ENCODE results near the gene PIGZ.
A peak's percentile ranks its signal among the peaks of the same experiment; 100 is the strongest.

Gene PIGZ

DNA sequence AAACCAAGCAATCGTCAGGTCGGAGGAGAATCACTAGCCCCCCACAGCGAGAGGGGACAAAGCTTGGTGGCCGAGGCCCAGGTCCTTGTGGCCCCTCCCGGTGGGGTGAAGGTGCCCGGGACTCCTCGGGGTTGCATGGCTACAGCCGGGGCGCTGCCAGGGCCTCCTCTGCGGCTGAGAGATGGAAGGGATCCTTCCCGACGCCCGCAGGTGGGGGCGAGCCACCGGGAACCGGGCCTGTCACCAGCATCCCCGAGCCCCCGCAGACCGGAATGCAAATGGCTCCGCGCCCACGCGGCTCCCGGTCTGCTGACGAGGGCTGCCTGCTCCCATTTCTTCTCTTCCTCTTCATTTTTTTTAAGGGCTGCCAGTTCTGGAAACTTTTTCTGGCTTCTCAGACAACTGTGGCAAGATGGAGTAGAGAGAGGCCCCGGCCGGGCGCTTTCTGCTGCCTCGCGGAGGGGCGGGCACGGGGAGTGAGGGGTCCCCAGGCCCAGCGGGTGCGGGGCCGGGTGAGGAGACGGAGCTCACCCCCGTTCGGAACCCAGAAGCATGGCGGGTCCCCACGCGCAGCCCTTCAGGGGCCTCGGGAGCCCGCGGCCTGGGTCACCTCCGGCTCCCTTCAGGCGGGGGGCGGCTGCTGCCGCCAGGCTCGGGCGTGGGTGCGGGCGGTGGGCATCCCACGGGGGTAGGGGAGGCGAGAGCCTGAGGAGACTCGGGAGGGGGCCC lies 33.5 kb upstream of the PIGZ start:
- peak; percentile 28 for DNase-seq

DNA sequence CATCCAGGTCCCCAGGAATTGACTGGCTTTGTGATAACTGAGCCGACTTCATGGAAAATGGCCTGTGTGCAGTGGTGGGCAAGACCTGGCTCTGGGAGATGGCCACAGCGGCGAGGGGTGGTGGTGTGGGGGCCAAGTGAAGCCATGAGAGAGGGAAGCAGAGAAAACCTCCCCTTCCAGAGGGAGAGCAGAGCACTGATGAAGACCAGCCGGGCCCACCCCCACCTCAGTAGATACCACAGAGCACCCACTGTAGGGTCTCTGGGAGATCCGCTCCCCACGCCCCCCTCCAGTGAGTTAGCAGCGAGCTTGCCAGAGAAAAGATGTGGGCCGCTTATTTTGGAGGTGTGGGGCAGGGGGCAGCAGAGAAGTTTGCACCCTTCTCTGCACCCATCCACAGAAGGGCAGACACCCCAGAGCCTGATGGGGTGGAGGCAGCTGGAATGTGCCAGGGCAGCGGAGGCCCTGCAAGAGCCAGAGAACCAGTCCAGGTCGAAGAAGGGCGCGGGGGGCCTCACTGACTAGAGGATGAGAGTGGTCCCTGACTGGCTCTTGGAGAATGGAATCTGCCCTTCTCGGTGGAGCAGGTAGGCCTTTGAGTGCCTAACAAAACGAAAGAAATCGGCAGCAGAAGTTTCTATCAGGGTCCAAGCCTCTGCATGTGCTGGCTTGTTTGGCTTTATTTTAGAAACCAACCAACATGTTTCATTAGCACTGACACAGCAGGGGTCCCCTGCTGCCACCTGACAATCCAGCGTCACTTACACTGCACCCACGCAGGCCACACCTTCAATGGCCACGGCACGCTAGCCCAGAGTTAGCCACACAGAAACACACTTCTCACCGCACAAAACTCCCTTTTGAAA lies 32.7 kb upstream of the PIGZ start:
- DNase-seq = no peak

DNA sequence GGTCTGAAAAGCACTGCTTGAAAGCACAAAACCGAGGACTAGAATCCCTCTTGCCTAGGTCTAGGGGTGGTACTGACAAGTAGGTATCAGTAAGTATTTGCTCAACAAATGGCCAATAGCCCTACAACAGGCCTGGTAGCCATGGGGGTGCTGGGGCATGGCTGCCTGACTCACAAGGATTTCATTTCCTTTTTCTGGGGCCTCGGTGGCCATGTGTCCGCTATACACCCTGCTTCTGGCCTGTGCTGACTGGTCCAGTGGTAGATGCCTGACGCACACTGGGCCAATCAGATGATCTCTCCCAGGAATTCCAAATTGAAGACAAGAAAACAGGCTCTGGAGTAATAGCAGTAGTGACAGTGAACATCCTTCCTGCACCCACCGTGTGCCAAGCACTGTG lies 31.6 kb upstream of the PIGZ start:
- no peak for DNase-seq

DNA sequence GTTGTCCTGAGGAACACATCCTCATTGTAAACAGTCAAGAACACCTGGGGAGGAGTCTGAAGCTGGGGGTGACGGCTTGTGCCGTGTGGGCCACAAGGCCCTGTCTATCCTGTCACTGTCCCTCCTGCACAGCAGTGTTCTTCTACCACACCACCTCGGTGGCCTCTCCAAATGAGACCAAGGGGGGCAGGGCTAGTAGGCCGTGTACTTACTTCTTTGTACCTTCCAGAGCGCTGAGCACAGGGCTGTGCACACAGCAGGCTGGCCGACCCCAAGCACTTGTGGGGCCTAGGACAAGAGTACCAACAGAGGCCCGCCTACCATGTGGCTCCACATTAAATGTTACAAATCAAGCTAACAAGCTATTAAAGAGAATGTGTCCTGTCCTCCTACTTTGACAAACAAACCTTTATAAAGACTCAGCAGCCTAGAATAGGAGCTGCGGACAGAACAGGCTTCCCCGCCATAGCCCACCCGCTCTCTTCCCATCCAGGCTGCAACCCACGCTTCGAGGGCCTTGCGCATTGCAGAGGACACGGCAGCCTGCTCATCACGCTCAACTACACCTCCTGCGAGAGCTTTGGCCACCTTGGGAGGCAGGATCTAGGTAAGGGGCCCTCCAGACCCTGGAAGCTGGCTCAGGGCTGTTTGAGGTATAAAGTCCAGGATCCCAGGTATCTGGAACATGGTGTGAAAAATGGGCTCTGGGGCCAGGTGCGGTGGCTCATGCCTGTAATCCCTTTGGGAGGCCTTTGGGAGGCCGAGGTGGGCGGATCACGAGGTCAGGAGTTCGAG lies 30.5 kb upstream of the PIGZ start:
- no peak for DNase-seq

DNA sequence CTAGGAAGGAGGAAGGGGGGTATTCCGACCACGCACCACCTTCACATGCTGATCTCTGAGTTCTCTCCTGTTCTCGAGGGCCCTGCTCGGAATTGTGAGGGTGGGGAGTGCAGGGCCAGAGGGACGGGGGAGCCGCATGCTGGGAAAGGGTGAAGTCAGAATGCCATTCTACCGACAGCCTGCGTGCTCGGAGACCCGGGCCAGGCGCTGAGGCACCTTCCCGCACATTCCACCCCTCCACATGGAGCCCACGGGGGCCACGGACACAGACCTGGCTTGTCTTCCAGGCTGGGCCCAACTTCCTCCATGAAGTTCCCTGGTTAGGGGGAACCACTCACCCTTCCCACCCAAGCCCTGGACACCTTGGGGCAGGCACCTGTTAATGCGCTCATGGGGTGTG lies 28.7 kb upstream of the PIGZ start:
- no peak for DNase-seq

DNA sequence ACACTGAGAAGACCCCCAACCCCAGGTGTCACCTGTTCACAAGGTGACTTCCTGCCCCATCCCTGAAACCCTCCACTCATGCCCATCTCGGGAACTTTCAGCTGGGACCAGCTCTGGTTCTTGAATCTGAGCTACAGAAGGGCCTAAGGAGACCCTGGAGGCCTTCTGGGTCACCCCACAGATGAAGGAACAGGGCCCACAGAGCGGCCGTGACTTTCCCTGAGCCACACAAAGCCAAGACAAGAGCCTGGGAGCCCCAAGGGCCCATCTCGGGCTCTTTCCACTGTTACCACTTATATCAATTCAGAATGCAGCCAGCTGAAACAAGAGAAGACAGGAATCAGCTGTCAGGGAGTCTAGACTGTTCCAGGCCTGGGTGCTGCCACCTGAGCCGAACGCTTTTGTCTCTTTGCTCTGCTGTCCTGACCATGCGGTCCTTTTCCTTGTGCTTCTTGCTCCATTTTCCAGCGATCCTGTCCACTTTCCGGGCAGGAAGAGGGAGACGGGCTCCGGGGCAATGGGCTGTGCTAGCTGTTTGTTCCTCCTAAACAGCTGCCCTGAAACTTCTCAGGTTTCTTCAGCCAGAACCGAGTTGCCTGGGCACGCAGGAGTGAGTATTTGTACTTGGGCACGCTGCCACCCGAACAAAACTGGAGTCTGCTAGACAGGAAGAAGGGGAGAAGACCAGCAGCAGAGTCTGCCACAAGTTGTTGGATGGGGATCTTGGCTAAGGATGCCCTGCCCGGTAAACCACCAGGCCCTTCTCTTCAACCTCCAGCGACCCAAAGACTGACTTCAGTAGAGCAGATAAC lies 28.0 kb upstream of the PIGZ start:
- no peak for DNase-seq

DNA sequence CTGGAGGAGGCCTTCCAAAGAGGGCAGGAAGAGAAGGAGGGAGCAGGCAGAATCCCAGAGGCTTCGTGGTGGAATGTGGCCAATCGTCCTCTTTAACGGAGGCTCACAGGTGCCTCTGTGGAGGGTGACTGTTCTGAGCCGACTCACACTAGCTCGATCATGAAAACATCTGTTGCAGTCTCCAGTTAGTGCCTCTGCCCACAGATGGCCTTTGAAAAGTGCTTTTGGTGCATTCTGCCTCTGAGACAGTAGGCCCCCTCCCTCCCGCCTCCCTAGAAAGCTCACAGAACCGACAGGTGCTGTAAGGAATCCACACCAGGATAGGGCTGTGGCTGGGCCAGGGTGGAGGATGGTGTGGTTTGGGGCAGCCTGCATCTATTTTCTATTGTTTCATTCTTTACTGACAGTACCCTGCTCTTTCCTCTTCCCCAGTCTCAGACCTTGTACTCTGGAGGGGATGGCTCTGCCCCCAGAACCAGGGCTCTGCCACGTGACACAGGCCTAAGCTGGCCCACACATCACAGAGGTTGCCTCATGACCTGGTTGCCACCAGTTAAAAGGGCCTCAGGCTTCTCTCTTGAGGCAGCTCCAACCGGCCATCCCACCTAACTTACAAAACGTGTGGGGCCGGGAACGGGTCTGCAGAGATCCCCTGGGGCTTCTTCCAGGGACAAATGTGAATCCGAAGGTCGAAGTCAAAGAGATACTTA lies 27.2 kb upstream of the PIGZ start:
- DNase-seq = no peak

DNA sequence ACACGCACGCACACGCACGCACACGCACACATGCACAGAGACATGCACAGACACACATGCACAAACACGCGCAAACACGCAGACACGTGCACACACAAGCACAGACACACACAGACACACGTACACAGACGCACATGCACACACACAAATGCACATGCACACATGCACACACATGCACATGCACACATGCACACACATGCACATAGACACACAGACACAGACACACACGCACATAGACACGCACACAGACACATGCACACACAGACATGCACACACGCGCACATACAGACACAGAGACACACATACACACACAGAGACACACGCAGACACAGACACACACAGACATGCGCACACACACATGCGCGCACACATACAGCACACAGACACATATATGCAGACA lies 26.4 kb upstream of the PIGZ start:
- DNase-seq = no peak

DNA sequence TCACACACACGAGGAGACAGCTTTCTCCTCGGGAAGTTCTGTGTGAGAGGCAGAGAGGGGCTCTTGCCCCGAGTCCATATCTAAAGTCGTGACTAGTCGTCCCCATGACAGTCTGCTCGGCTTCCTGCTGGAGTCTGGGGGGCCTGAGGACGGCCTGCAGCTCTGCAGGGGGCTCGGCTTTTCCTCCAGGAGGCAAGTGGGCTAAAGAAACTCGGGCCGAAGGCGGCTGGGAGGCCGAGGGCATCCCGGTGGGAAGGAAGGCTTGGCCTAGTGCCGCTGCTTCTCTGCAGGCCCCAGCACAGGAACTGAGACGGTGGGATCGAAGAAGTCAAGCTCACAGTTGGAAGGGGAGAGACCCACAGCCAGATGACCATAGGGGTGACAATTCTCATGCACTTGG lies 25.4 kb upstream of the PIGZ start:
- no peak for DNase-seq

DNA sequence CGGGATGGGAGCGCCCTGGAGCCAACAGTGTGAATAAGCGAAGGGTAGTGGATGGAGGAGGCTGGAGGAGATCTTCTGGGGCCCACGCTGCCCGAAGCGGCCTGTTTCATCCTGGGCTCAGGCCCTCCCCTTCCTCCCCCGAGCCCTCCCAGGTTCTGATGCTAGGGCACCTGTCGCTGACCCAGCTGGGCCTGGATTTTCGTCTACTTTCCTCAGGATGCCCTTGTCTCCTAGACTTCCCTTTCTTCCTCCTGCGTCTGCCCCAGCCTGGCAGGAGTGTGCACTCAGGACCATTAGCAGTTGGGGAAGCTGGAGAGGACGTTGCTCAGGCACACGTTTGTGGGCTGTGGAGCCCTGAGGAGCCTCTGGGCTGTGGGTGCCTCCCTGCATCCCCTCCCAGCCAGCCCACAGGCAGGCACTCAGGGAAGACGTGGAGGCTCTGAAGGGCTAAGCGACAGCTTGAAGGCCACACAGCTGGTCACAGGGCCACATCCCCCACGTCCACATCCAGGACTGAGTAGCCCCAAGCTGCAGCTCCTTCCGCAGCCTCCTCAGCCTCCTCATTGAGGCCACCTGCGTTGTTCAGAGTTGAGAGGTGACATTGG lies 23.9 kb upstream of the PIGZ start:
- DNase-seq = no peak

DNA sequence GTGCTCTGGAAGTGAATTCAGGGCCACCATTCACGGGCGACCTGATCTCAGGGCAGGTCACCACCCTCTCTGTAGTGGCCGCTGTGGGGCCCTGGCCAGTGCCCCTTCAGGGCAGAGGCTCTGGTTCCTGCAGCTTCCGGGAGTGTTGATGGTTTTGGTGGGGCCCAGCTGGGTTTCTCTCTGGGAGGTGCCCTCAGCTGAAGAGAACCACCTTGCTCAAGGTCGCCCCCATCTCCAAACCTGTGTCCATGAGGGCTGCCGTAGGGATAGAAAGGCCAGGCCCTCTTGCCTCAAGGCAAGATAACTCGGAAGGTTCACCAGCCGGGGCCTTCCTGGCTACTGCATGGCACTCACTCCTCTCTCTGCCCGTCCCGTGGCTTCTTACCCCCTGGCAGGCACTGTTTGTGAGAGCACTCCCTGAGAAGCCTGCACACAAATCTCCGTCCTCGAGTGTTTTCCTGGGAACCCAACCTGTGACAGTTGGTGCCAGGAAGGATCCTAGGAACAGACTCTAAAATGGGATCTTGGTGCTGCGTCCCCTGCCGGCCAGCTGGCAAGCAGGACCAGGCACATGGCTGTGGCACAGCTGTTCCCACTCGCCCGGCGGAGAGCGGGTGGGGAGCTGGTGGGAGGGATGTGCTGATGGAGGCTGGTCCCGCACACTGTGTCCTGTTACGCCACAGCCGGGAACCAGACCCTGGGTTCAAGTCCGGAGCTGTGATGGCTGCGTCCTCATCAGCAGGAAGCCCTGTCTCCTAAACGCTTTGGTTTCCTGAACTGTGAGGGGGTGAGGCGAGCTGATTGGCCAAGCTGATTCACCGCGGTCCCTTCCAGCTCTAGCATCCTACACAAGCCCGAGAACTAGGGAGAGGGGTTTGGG lies 23.2 kb upstream of the PIGZ start:
- DNase-seq = no peak

DNA sequence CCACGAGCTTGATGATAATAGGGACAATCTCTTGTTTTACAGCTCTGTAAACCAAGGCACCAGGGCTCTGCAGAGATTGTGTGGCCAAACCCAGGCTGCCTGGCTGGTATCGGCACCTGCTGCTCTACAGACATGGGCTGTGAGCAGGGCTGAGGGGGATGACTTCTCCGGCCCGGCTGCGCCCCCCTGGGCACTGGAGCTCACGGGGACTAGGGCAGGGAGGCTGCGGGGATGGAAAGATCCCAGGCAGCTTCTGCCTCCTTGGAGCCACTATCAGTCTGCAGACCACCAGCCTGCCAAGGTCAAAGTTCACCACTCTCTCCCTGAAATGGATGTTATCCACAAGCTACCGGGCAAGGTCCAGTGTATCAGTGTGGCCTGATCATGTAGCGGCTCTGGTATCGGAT lies 22.0 kb upstream of the PIGZ start:
- DNase-seq = no peak

DNA sequence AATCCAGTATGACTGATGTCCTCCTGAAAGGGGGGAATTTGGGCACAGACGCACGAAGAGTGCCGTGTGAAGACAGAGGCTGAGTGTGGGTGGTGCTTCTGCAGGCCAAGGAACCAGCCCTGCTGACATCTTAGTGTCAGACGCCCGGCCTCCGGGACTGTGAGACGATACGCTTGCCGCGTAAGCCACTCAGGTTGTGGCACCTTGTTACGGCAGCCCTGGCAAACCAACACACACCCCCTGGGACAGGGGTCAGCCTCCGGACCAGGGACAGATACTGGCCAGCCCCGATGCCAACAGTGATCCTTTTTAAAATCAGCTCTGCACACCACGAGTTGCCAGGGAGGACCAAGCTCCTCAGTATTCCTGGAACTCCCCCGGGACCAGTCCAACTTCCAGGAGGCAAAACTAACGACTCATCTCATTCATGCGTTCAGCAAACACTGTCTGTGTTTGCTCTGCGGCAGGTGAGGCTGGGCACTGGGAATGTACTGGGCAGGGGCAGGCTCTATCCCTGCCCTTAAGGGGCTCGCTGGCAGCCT lies 21.2 kb upstream of the PIGZ start:
- no peak for DNase-seq

DNA sequence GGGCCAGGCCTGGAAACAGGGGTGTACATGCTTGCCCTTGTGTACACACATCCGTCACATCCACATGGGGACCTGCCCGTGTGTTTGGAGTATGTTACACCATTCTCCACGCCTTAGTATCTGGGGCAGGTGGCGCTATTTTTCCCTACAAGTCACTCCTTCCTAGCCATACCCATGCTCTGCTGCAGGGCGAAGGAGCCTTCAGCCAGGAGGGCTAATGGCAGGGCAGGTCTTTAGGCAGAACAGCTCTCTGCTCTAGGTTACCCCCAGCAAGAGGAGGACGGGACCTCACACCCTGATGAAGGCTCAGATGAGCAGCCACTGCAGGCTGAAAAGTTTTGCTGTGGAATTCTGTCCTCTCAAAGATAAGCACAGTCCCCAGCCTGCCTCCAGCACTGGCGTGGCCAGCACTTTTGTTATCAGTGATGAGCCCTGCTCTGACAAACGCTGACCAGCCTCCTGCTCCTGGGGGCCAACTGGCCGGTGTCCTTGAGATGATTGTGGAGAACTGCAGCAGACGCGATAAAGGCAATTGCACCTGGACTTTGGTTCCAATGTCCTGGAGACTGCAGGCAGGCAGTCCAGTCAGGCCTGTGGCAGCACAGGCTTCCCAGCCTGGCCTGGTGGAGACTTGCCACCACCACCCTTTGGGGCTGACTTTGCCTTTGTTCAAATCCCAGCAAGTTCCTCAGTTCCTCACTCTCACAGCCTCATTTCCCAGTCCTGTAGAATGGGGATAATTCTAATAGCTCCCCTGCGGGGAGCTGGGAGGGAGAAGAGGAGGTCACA lies 19.8 kb upstream of the PIGZ start:
- DNase-seq = peak; percentile 61

DNA sequence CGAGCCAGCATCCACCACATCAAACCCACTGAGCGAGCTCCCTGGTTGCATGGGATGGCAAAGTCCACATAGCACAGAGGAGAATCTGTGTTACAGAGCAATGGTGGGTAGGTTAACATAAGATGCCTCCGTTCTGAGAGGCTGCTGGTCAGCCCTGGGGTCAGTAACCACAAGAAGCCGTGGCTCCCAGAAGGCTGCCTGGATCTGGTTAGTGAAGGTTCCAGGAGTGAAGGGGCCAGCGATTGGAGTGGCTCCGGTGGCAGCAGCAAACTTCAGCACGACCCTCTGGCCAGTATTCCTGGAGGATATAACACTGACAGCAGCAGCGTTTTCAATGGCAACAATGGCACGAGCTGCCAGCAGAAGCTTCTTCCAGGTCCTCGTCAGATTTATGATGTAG lies 18.4 kb upstream of the PIGZ start:
- DNase-seq = no peak

DNA sequence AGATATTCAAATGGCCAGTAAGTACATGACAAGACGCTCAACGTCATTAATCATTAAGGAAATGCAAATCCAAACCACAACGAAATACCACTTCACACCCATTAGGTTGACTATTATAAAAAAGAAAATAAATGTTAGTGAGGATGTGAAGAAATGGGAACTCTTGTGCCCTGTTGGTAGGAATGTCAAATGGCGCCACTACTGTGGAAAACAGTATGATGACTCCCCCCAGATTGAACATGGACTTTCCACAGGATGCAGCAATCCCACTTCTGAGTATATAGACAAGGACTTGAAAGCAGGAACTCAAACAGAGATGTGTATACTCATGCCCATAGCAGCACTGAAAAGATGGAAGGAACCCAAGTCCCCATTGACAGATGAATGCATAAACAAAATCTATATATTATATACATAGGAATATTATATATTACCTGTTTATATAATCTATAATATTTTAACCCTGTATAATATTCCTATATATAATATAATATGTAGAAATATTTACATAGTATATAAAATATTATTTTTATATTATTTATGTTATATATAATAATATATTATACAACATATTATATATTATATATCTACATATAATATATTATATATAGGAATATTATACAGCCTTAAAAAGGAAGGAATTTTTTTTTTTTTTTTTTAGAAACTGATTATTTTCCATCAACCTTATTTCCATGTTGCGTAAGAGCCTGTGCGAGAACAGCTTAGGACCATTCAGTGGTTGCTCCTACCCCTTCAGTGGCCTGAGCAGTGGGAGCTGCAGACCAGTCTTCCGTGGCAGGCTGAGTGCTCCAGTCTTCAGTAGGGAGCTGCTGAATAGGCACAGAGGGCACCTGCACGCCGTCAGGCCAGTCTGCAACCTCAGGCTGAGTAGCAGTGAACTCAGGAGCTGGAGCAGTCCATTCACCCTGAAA lies 17.6 kb upstream of the PIGZ start:
- no peak for DNase-seq

DNA sequence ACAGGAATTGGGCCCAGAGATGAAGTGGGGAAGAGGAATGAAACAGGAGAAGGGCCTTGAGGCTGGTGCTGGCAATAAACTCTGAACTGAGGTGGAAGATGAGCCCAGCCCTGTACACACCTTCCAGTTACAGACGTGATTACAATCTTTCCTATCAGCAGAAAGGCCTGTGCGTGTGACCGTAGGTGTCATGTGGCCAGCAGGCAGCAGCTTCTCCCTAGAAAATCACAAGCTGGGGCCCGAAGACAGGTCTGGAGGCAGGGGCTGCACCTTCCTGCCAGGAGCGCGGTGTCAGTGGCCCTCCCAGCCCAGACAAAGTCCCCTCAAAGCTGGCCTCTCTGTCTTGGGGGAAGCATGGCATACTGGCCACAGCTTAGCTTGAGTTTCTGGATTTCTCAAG lies 16.7 kb upstream of the PIGZ start:
- no peak for DNase-seq

DNA sequence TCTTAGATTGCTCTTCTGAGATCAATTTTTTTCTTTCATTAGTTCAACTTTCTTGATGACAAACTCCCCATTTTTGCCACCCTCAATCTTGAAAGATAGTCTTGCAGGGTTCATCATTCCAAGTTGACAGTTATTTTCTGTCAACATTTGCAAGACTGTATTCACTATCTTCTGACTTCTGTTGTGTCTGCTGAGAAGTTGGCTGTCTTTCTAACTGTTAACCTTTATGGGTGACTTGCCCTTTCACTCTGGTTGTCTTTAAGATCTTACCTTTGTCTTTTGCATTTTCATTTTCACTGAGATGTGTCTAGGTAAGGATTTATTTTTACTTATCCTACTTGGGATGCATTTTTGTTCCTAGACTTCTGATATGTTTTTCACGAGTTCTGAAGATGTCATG lies 14.6 kb upstream of the PIGZ start:
- DNase-seq = no peak

Data from hematopoietic multipotent progenitor cell treated with erythropoietin and hydrocortisone succinate and interleukin-3 and kit ligand, for 4 days (in vitro differentiated cells).